Measurements from ENCODE around the gene PPP1R1C.

DNA sequence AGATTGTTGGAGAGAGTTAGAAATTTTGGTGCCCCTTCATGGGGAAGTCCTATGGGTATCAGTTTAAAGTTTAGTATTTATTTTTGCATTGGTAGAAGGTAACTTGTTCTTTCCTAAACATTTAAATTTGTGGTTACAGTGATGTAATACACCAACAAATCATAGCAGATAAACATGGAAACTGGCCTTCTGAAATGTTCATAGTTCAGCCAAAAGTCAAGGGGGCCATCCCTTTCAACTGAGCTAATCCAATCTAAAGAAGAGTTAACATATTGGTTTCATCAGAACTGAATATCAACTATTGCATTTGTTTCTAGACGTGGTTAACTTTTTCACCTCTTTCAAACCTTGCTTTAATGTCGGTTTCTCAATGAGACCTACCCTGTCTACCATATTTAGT lies 46.3 kb downstream of the PPP1R1C start:
- TF ChIP-seq, protein P1, sequence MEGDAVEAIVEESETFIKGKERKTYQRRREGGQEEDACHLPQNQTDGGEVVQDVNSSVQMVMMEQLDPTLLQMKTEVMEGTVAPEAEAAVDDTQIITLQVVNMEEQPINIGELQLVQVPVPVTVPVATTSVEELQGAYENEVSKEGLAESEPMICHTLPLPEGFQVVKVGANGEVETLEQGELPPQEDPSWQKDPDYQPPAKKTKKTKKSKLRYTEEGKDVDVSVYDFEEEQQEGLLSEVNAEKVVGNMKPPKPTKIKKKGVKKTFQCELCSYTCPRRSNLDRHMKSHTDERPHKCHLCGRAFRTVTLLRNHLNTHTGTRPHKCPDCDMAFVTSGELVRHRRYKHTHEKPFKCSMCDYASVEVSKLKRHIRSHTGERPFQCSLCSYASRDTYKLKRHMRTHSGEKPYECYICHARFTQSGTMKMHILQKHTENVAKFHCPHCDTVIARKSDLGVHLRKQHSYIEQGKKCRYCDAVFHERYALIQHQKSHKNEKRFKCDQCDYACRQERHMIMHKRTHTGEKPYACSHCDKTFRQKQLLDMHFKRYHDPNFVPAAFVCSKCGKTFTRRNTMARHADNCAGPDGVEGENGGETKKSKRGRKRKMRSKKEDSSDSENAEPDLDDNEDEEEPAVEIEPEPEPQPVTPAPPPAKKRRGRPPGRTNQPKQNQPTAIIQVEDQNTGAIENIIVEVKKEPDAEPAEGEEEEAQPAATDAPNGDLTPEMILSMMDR (IDR thresholded peaks at IDR 0.05 in 4 of 5, conservative IDR thresholded peaks at IDR 0.05 in 1 of 5) = no peak
- no peak for TF ChIP-seq POLR2A (IDR thresholded peaks at IDR 0.05)
